ENCODE data around the gene ATP6V0B.

The ATP6V0B gene

GRCh38 chr1:44008259-44008658 is 33.5 kb downstream of the ATP6V0B start:
- no peak for DNase-seq

GRCh38 chr1:44010935-44011471 is 36.2 kb downstream of the ATP6V0B start:
- DNase-seq = no peak

GRCh38 chr1:44012404-44012803 is 37.6 kb downstream of the ATP6V0B start:
- no peak for DNase-seq

GRCh38 chr1:44012941-44013609 is 38.3 kb downstream of the ATP6V0B start:
- DNase-seq = no peak

- DNase-seq = no peak
Measured at GRCh38 chr1:44013949-44014348, 39.2 kb downstream of the ATP6V0B start.

- DNase-seq = no peak
Measured at GRCh38 chr1:44014365-44015104, 39.8 kb downstream of the ATP6V0B start.

GRCh38 chr1:44015206-44015605 is 40.4 kb downstream of the ATP6V0B start:
- no peak for DNase-seq

- DNase-seq = no peak
Measured at GRCh38 chr1:44016041-44016889, 41.5 kb downstream of the ATP6V0B start.

- no peak for DNase-seq
Measured at GRCh38 chr1:44016890-44017400, 42.2 kb downstream of the ATP6V0B start.

- DNase-seq = no peak
Measured at GRCh38 chr1:44019466-44019948, 44.7 kb downstream of the ATP6V0B start.

- no peak for DNase-seq
Measured at GRCh38 chr1:44020464-44020863, 45.7 kb downstream of the ATP6V0B start.

GRCh38 chr1:44021156-44021555 is 46.4 kb downstream of the ATP6V0B start:
- no peak for DNase-seq

- no peak for DNase-seq
Measured at GRCh38 chr1:44021581-44022321, 47.0 kb downstream of the ATP6V0B start.

GRCh38 chr1:44024031-44024902 is 49.5 kb downstream of the ATP6V0B start:
- DNase-seq = no peak

- DNase-seq = no peak
Measured at GRCh38 chr1:44024903-44025525, 50.3 kb downstream of the ATP6V0B start.

- DNase-seq = no peak
Measured at GRCh38 chr1:44025816-44026215, 51.1 kb downstream of the ATP6V0B start.

GRCh38 chr1:44027320-44027719 is 52.6 kb downstream of the ATP6V0B start:
- DNase-seq = no peak
